Fibroblast of lung (primary cell): ENCODE data around the gene USP7.

Experiments
- CTCF ChIP-seq, 2 donors: IDR thresholded peaks in 1 of 2; conservative IDR thresholded peaks in 1 of 2; 1 replicate in 1 of 2; 2 replicates in 1 of 2; pipeline ENCODE4 v1.5.1; 2011 to 2012; ENCODE audit warnings: low read length in 2 of 2, control low read depth in 1 of 2, inconsistent platforms in 1 of 2, low read depth in 1 of 2, mild to moderate bottlenecking in 1 of 2
- EZH2 ChIP-seq: IDR thresholded peaks from 2 replicates; pipeline ENCODE4 v1.5.1; 2012; ENCODE audit warnings: low read length, control low read depth, mild to moderate bottlenecking; ENCODE audit errors: missing control alignments

DNA sequence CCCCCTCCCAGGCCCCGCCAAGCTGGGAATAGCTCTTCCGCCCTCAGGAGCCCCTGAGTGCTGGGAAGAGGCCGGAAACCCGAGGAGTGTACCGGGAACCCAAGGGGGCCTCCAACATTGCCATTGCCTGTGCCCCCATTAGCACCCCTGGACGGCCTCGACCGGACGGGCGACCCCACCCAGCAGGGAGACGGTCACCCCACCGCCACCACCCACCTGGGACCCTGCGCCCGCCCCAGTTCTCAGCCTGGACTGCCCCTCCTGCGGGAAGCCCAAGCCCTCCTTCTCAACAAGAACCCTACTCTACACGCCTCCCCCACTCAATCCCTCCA, 96.9 kb downstream of the USP7 start:
- TF ChIP-seq CTCF (conservative IDR thresholded peaks at IDR 0.05 in 1 of 2, IDR thresholded peaks at IDR 0.05 in 1 of 2; ENCODE audit: low read depth in 1 of 2, low read length in 2 of 2) (no peak), EZH2 (no peak)
